NCI-H2081 (cell line): ENCODE measurements around the gene PIP4K2A.

Experiments
- DNase-seq, 2 experiments: peaks; one replicate each; lab custom pipeline; 2025; lab: John Stamatoyannopoulos, UW

Gene PIP4K2A

DNA sequence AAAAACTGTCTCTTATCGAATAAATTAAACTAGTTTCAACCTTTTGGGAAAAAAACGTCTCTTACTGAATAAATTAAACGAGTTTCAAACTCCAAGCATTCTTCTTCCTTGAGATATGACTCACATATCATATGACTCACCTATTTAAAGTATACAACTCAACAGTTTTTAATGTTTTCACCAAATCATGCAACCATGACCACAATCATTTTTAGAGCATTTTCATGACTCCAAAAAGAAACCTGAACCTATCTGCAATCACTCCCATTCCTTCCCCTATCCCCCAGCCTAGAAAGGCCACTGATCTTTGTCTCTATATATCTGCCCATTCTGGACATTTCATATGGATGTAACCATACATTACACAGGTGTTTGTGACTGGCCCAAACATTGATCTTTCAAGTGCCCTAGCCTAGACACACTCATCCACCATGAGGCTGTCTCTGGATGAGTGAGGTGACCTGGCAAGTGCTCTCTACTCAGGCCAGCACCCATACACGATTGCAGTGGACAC is 115.3 kb downstream of the PIP4K2A start:
- no peak for DNase-seq

- no peak for DNase-seq
Measured at GRCh38 chr10:22598478-22598877, 115.9 kb downstream of the PIP4K2A start.

GRCh38 chr10:22597138-22597537 is 117.2 kb downstream of the PIP4K2A start:
- peak in 1 of 2 experiments; percentile 63 for DNase-seq

GRCh38 chr10:22593636-22594198 is 120.7 kb downstream of the PIP4K2A start:
- no peak for DNase-seq

DNA sequence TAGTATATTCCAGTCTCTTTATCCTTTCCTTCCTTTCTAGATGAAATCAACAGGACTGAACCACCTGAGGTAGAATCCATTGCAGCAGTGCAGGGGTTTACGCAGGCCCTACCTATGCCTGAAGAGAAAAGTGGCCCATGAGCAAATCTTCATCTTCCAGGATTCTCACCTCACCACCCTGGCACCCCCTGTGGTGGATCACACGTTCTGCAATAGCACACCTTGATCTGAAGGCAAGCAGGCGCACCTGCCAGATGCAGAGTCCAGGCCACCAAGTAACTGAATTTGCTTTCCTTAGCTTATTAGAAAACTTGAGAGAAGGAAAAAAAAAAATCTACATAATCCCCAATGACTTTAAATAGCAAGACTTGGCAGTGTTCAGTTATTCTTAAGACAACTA is 121.4 kb downstream of the PIP4K2A start:
- DNase-seq: no peak

DNA sequence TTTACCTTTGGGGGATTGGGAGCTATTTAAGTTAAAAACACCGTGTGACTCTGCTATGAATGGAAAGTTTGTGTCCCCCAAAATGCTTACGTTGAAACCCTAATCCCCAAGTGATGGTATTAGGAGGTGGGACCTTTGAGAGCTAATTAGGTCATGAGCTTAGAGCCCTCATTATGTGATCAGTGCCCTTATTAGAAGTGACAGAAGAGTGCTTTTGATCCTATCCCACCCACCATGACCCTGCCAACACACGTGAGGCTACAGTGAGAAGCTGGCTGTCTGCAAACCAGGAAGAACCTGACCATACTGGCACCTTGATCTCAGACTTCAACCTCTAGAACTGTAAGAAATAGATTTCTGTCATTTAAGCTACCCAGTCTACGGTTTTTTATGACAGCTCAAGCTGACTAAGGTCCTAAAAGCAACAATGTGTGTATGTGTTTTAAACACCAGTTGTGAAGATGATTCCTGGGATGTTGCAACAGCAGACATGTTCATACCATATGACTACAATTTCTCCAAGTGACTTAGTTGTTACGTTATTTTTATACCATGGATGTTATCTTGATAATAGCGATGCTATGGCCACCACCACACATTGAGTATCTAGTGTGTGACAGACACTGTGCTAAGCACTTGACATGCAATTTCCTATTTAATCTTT is 124.4 kb downstream of the PIP4K2A start:
- no peak for DNase-seq

GRCh38 chr10:22588462-22588861 is 125.9 kb downstream of the PIP4K2A start:
- DNase-seq: no peak

DNA sequence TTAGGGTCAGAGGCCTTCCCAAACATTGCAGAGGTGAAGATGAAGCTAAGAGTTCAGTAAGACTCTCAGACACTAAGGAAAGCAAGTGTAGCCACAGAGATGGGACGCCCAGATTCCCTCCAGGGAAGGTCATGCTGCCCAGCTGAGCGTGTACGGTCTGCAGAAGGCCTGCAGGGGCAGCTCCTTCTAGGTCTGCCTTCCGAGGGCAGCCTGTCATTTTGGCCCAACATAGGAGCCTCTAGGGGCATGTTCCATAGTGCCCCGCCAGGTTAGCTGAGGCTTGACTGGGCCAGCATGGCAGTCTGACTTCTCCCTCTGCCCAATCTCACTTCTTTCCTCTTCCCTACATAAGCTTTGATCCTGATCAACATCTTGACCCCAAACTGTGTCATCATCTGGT is 130.7 kb downstream of the PIP4K2A start:
- no peak for DNase-seq

- no peak for DNase-seq
Measured at GRCh38 chr10:22581461-22581860, 132.9 kb downstream of the PIP4K2A start.

GRCh38 chr10:22580711-22581110 is 133.7 kb downstream of the PIP4K2A start:
- DNase-seq: no peak

GRCh38 chr10:22579826-22580225 is 134.6 kb downstream of the PIP4K2A start:
- no peak for DNase-seq

DNA sequence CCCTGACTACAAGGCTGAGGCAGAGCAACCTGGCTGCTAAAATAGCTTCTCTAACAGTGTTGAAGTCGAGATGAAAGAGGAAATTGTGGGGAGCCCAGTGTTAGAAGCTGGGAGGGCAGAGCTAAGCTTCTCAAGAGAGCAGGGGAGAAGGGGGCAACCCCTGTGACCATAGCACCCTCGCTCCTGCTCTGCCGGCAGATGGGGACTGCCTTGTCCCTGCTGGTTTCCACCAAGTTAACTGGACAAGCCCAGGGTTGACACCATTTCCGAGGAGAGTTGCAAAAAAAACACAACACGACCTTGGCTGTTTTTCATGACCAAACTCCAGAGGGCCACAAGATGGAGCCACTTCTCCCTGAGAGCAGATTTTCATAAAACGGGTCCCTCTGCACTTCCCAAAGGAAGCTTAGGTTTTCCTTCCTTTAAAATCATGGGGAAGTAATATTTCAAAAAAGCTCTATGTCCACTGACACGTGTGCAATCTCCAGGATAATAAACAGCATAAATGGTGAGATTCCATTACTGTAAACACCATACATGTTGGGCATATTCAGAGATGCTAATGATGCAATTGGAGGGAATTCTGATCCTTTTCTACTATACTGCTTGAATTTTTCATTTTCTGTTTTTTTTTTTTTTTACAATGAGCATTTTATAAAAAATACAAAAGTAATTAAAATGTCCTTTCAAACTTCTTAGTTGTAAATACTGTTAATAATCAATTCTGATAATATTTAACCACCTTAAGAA is 140.4 kb downstream of the PIP4K2A start:
- no peak for DNase-seq

- DNase-seq: no peak
Measured at GRCh38 chr10:22570733-22571430, 143.5 kb downstream of the PIP4K2A start.

DNA sequence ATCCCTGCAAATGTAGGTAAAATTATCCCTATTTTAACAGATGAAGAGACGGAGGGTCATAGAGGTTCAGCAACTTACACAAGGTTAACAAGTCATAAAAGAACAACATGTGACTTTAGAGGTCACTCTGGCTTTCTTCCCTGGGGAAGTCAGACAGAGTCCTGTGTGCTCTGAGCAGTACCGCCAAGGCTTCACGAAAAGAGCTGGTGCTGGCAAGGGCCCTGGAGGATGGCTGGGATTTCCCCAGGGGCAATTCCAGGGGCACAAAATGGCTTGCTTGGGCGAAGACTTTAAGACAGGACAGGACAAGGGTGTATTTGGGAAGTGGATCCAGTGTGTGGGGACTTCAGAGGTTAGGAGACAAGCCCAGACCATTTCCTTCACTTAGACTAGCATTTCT is 144.1 kb downstream of the PIP4K2A start:
- DNase-seq: no peak

GRCh38 chr10:22568928-22569327 is 145.4 kb downstream of the PIP4K2A start:
- DNase-seq: no peak

DNA sequence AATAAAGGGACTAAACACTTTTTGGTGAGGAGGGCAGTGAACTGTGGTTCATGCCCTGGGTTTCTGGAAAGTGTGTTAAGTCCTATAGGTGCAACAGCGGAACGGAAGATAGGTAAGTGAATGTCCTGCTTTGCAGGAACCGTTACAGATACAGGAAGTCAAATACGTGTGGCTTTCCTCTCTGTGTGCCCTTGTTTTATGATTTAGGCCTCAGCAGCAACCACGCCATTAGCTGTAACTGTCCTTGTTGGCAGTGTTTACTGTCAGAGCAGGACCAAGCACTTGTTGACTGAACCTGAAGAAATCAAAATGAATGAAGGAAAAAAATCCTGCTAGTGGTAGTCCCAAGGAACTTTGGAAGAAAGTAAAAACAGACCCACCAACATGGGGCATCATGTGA is 150.3 kb downstream of the PIP4K2A start:
- DNase-seq: no peak

- no peak for DNase-seq
Measured at GRCh38 chr10:22561909-22562308, 152.5 kb downstream of the PIP4K2A start.

- peak; percentile 24 to 46 for DNase-seq
Measured at GRCh38 chr10:22560913-22561239, 153.5 kb downstream of the PIP4K2A start.

GRCh38 chr10:22560096-22560912 is 154.1 kb downstream of the PIP4K2A start:
- DNase-seq: peak in 1 of 2 experiments; percentile 12

DNA sequence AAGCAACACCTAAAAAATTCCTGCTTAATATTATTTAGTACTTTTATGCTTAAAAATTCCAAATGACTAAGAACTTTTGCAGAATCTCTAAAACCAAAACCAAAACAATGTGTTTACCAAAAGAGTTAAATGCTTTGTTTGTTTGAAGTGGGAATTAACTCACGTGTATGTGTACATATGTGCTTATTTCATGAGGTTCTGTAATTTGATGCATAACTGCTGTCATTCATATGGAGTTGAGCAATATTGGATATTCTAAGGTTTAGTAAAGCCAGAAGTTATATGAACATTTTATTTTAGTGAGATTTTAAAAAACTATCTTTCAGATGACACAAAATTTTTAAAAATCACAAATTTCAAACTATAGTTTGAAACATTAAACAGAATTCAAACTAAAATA is 157.1 kb downstream of the PIP4K2A start:
- DNase-seq: no peak

DNA sequence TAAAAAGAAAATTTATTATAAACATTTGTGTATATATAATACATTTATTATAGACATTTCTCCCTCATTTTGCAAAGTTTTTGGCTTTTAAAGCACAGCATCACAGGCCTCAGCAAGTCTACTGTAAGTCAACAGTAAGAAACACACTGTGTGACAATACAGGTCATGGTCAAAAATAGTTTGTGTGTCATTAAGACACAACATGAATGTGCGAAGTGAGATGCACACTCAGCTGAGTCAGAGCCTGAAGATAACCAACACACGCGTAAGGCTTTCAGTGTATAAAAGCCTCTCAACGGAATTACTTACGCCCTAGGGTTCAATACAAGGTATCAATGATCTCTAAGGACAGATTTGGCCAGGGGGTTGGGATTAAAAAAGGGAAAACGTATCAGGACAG is 157.6 kb downstream of the PIP4K2A start:
- no peak for DNase-seq
